ENCODE measurements around the gene ATR.
"Not testable (repeated sequence)": the region's sequence is repeated elsewhere in the genome, so short reads cannot be mapped to it uniquely, and the experiment has no call there.

Gene ATR

DNA sequence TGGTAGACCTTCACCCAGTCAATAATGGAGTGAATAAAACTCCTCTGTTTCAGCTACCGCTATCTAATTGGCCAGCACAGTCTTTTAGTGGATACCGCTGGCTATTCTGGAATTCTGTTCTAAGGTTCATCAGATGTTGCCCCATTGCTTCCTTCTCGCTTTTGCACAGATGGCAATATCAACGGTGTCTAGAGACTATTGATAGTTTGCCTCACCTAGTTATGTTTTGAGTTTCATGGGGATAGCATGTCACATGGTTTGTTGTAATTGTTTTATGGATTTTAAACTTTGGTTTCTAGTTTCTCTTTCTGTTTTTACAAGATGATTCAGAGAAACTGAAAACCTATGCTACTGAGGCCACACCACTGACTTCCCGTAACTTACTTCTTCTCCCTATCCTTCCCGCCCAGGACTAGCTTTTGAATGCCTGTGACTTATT, 132.7 kb downstream of the ATR start:
- peak; percentile 45 for DNase-seq

DNA sequence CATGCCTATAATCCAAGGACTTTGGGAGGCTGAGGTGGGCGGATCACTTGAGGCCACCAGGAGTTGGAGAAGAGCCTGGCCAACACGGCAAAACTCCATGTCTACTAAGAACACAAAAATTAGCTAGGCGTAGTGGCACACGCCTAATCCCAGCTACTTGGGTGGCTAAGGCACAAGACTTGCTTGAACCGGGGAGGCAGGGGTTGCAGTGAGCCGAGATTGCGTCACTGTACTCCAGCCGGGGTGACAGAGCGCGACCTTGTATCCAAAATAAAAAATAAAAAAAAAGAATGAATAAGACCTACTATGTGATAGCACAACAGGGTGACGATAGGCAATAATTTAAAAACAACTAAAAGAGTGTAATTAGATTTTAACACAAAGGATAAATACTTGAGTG, 134.2 kb downstream of the ATR start:
- DNase-seq, result no peak

DNA sequence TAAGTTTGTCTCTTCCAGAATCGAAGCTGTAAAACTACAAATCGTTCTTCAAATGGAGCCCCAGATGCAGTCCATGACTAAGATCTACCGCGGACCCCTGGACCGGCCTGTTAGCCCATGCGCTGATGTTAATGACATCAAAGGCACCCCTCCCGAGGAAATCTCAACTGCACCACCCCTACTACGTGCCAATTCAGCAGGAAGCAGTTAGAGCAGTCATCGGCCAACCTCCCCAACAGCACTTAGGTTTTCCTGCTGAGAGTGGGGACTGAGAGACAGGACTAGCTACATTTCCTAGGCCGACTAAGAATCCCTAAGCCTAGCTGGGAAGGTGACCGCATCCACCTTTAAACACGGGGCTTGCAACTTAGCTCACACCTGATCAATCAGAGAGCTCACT, 135.5 kb downstream of the ATR start:
- not testable (repeated sequence) for DNase-seq

DNA sequence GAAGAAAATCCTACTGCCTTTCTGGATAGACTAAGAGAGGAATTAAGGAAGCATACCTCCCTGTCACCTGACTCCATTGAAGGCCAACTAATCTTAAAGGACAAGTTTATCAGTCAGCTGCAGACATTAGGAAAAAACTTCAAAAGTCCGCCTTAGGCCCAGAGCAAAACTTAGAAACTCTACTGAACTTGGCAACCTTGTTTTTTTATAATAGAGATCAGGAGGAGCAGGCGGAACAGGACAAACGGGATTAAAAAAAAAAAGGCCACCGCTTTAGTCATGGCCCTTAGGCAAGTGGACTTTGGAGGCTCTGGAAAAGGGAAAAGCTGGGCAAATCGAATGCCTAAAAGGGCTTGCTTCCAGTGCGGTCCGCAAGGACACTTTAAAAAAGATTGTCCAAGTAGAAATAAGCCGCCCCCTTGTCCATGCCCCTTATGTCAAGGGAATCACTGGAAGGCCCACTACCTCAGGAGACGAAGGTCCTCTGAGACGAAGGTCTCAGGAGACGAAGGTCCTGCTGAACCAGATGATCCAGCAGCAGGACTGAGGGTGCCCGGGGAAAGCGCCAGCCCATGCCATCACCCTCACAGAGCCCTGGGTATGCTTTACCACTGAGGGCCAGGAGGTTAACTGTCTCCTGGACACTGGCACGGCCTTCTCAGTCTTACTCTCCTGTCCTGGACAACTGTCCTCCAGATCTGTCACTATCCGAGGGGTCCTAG, 138.9 kb downstream of the ATR start:
- DNase-seq, result not testable (repeated sequence)

DNA sequence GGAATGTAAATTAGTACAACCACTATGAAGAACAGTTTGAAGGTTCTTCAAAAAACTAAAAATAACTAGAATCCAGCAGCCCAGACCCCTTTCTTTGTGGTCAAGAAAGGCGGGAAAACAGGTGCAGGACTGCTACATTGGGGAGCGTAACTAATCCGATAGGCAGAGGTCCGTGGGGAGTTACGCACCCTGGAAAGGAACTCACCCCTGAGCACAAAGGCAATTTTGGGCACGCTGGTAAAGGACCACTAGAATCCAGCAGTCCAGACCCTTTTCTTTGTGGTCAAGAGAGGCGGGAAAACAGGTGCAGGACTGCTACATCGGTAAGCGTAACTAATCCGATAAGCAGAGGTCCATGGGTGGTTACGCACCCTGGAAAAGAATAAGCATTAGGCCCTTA, 140.4 kb downstream of the ATR start:
- DNase-seq, result not testable (repeated sequence)

DNA sequence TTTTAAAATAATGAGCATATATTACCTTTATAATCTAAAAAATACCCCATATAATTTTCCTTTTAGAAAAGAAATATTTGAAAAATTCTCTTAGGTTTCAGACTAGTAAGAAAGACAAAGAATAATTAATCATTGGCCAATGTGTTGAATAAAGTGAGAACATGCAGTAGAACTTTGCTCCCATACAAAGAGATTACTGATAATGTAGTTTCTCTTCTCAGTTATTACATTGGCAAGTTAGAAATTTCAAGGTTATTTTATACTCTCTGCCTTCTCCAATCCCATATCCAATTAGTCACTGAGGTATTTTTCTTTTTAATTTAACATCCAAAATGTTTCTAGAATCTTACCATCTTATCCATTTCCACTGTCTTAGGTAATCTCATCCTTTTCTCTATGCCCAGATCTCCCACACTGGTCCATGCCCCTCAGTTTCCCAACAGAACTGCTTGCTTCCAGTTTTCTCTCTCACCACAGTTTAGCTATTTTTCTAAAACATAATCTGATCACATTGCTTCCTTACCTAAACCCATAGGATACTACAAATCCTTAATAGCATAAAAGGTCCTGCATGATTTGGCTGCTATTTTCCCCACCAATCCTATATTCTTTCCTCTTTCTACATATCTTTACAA, 141.5 kb downstream of the ATR start:
- no peak for DNase-seq

DNA sequence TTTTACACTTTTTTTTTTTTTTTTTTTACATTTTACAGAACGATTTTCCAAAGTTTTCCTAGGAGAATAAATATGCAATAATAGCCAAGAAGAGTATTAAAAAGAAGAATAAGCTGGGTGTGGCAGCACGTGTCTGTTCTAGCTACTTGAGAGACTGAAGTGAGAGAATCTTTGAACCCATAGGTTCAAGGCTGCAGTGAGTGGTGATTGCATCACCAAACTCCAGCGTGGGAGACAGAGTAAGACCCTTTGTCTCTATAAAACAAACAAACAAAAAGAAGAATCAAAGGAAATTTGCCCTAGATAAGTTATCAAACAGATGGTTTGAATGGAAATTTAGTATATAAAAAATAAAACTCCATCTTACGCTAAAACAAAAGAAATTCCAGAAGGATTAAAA, 144.0 kb downstream of the ATR start:
- DNase-seq, result no peak

DNA sequence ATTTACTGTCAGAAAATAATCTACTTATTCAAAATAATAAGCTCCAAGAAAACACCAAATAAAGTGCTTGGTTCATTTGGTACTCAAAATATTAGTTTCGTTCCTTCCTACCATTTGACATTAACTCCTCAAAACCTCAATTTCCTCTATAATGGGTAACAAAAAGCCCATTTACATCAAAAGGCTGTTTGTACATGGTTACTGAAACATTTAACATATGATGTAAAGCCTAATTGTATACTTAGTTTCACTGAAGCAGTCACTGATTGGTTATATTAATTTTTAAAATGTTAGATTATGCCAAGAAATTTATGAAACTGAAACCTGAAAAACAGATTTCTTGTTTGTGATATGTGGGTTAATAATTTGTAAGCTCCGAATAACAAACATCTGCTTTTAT, 145.4 kb downstream of the ATR start:
- DNase-seq, result no peak

DNA sequence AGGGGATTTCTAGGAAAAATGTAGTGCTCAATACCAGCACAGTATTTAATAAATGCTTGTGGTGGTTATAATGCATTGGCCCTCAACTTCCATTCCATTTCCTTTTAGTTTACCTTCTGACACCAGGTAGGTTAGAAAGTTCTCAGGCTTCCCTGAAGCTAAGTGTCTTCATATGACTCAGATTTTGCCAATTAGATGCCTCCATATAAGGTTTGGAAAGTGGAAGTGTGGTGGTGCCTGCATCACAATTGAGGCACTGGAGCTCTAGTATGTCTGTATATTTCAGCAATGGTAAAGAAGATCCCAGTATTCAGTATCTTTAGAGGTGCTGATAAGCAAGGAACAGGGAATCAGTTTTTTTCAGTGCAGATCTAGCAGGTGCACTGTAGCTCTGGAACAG, 149.0 kb downstream of the ATR start:
- no peak for DNase-seq

DNA sequence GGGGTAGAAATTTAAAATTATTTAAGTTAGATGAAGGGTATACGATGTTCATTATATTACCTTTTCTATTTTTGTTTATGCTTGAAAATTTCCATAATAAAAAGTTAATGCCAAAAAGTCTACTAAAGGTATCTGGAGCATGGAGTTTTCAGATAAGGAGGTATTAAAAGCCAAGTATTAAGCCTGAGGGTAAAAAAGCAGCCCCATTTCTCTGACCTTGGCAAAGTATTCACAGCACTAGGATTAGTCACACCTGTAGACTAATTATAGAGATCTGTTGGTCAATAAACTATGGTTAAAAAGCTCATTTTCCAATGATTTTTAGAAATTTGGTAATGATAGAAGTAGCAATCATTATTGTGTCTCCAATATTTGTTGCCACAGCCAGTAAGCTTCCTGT, 153.8 kb downstream of the ATR start:
- no peak for DNase-seq

DNA sequence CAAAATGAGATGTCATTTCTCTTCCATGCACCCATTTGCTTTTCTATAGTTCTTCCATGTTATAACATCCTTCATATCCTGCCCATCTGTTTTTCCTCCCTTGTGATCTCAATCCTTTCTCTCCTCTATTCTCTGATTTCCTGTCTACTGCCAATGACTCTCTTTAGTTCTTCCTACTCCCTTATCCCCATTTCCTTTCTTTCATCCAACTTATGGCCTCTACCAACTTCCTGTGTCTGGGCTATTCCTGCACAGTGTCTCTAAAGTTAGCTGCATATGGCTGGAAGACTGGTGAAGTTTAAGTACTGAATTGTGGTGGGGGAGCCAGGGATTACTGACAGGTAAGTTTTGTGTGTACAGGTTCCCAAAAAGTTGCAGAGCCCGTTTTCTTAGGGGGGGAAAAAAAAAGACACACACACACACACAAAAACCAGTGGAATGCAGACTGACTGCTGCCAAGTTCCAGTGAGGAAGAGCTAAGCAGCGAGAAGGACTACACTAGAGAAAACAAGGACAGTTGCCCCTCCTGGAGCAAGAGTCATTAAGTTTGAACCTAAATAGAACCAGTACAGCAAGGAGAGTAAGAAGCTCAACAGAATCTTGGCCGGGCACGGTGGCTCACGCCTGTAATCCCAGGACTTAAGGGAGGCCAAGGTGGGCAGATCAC, 159.5 kb downstream of the ATR start:
- DNase-seq, result no peak

DNA sequence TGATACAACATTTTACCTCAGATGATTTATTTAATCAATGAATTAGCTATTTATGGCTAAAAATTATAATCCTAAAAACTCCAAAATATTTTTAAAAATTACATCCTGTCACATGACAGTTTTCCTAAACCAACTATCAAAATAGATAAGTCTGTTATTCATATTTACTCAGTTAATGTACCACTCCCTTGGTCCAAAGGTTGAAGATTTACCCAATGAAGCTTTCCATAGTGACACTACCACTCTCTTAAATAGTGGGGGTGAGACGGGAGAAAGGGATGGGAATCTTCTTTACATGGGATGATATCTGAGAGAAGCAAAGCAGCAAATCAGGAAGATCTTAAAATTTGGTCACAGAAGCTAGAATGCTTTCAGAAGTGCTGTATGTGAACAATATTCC, 161.2 kb downstream of the ATR start:
- DNase-seq, result no peak

DNA sequence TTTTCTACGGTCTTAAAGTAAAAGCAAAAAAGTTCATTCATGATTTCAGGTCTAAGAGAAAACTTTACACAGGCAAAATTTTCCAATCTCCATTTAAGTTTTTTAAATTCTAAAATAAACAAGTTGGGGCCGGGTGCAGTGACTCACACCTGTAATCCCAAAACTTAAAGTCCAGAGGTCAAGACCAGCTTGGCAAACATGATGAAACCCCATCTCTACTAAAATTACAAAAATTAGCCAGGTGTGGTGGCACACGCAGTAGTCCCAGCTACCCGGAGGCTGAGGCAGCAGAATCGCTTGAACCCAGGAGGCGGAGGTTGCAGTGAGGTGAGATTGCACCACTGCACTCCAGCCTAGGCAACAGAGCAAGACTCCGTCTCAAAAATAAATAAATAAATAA, 178.0 kb downstream of the ATR start:
- not testable (repeated sequence) for DNase-seq

Measured in hematopoietic multipotent progenitor cell treated with erythropoietin and hydrocortisone succinate and interleukin-3 and kit ligand, for 4 days (in vitro differentiated cells).